DOHH2 (cell line): ENCODE results near the gene ARHGAP20.

Experiments
- CTCF ChIP-seq: fragments of 200-600 bp; sonication (generic); IDR thresholded peaks from one replicate; pipeline ENCODE4 v1.5.1; 2014; ENCODE audit warnings: antibody characterized with exemption, mild to moderate bottlenecking, low read depth, low read length; ENCODE audit not compliant: poor library complexity, severe bottlenecking
- EZH2phosphoT487 ChIP-seq: fragments of 200-600 bp; sonication (generic); IDR thresholded peaks from 2 replicates; pipeline ENCODE4 v1.6.1; 2017; ENCODE audit warnings: borderline replicate concordance, mild to moderate bottlenecking, antibody characterized with exemption, low read length, moderate library complexity, mixed read lengths

- no peak for TF ChIP-seq CTCF
- no peak for TF ChIP-seq EZH2phosphoT487
Measured at GRCh38 chr11:110582728-110583432, 129.4 kb downstream of the ARHGAP20 start.
